NK-92 (cell line): Measurements from ENCODE around the gene FOXN3.
"Not testable (repeated sequence)": the region's sequence is repeated elsewhere in the genome, so short reads cannot be mapped to it uniquely, and the experiment has no call there.

ENCODE experiments used
- DNase-seq: peaks from one replicate; lab custom pipeline; 2025; ENCODE audit not compliant: unreplicated experiment; lab: John Stamatoyannopoulos, UW

FOXN3 gene

GRCh38 chr14:89111232-89111631, 305.8 kb downstream of the FOXN3 start:
- not testable (repeated sequence) for DNase-seq

GRCh38 chr14:89110110-89110509, 306.9 kb downstream of the FOXN3 start:
- DNase-seq, result no peak

DNA sequence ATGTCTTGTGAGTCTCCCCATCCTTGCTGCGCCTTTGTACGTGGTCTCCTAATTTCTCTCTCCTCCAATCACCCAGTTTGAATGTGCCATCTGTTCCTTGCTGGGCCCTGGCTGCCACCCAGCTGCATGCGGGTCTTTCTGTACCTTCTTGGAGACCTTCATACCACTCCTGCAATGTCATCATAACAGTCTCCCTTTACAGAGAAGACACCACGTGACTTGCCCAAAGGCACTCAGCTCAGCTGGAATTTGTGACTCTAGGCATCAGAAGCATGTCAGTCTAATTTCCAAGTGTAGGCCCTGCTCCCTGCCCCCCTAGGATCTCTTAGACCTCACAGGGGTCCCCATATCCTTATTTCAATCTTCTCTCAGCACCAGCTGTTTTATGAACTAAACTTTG, 308.4 kb downstream of the FOXN3 start:
- no peak for DNase-seq

GRCh38 chr14:89107626-89108025, 309.4 kb downstream of the FOXN3 start:
- DNase-seq, result no peak
